OCI-LY1 (cell line): ENCODE measurements around the gene CIAPIN1.

Source experiments
- H2AFZ ChIP-seq: fragments of 200-600 bp; sonication (generic), shearing (Covaris generic); 2 replicates; pipeline ENCODE4 v1.6.0; 2014; ENCODE audit warnings: antibody characterized with exemption, mild to moderate bottlenecking, low read length
- H3F3A ChIP-seq: fragments of 200-600 bp; sonication (generic), shearing (Covaris generic); 2 replicates; pipeline ENCODE4 v1.6.0; 2014; ENCODE audit warnings: mild to moderate bottlenecking, antibody characterized with exemption, low read length, moderate library complexity; ENCODE audit not compliant: insufficient read depth
- H3K27ac ChIP-seq: fragments of 200-600 bp; sonication (generic); 2 replicates; pipeline ENCODE4 v1.5.1; 2014; ENCODE audit warnings: low read length, mixed run types, mild to moderate bottlenecking, low read depth; ENCODE audit not compliant: poor library complexity, severe bottlenecking
- H3K27me3 ChIP-seq: fragments of 200-600 bp; sonication (generic); 2 replicates; pipeline ENCODE4 v1.6.0; 2014; ENCODE audit warnings: antibody characterized with exemption, mild to moderate bottlenecking, low read length, moderate library complexity; ENCODE audit not compliant: insufficient read depth
- H3K36me3 ChIP-seq: fragments of 200-600 bp; sonication (generic); 2 replicates; pipeline ENCODE4 v1.6.1; 2014; ENCODE audit warnings: mild to moderate bottlenecking, antibody characterized with exemption, low read length, moderate library complexity, mixed read lengths; ENCODE audit not compliant: insufficient read depth
- H3K4me1 ChIP-seq: fragments of 200-600 bp; sonication (generic); 2 replicates; pipeline ENCODE4 v1.5.1; 2014; ENCODE audit warnings: mild to moderate bottlenecking, low read length, moderate library complexity; ENCODE audit not compliant: insufficient read depth, severe bottlenecking
- H3K4me2 ChIP-seq: fragments of 200-600 bp; sonication (generic), shearing (Covaris generic); 2 replicates; pipeline ENCODE4 v1.6.1; 2014; ENCODE audit warnings: low read length
- H3K4me3 ChIP-seq: fragments of 200-600 bp; sonication (generic); 2 replicates; pipeline ENCODE4 v1.5.1; 2014; ENCODE audit warnings: low read length, low read depth, mild to moderate bottlenecking, mixed read lengths; ENCODE audit not compliant: poor library complexity, severe bottlenecking
- H3K79me2 ChIP-seq: fragments of 200-600 bp; shearing (Covaris generic); 2 replicates; pipeline ENCODE4 v1.6.1; 2016; ENCODE audit warnings: mixed run types, low read length, mixed read lengths; ENCODE audit not compliant: insufficient read depth
- H3K9ac ChIP-seq: fragments of 200-600 bp; sonication (generic), shearing (Covaris generic); 2 replicates; pipeline ENCODE4 v1.6.1; 2014; ENCODE audit warnings: mild to moderate bottlenecking, low read length, mixed read lengths
- H3K9me2 ChIP-seq: fragments of 200-600 bp; sonication (generic), shearing (Covaris generic); 2 replicates; pipeline ENCODE4 v1.6.1; 2014; ENCODE audit warnings: low read depth, mild to moderate bottlenecking, low read length, mixed read lengths
- H3K9me3 ChIP-seq: fragments of 200-600 bp; shearing (Covaris generic); 2 replicates; pipeline ENCODE4 v1.6.1; 2014; ENCODE audit warnings: low read length, mixed read lengths
- H4K20me1 ChIP-seq: fragments of 200-600 bp; sonication (generic), shearing (Covaris generic); 2 replicates; pipeline ENCODE4 v1.6.0; 2016; ENCODE audit warnings: mild to moderate bottlenecking, low read length; ENCODE audit not compliant: insufficient read depth
- EZH2 ChIP-seq: fragments of 200-600 bp; sonication (generic), shearing (Covaris generic); IDR thresholded peaks from 2 replicates; pipeline ENCODE4 v1.8.0; 2017; ENCODE audit warnings: borderline replicate concordance, mixed run types, mild to moderate bottlenecking, antibody characterized with exemption, low read length, moderate library complexity, mixed read lengths
- TF ChIP-seq, protein P1 (sequence below): fragments of 200-600 bp; sonication (generic), shearing (Covaris generic); IDR thresholded peaks from 2 replicates; pipeline ENCODE4 v1.5.1; 2017; ENCODE audit warnings: mild to moderate bottlenecking, antibody characterized with exemption, low read length, moderate library complexity, mixed read lengths

Gene CIAPIN1

DNA sequence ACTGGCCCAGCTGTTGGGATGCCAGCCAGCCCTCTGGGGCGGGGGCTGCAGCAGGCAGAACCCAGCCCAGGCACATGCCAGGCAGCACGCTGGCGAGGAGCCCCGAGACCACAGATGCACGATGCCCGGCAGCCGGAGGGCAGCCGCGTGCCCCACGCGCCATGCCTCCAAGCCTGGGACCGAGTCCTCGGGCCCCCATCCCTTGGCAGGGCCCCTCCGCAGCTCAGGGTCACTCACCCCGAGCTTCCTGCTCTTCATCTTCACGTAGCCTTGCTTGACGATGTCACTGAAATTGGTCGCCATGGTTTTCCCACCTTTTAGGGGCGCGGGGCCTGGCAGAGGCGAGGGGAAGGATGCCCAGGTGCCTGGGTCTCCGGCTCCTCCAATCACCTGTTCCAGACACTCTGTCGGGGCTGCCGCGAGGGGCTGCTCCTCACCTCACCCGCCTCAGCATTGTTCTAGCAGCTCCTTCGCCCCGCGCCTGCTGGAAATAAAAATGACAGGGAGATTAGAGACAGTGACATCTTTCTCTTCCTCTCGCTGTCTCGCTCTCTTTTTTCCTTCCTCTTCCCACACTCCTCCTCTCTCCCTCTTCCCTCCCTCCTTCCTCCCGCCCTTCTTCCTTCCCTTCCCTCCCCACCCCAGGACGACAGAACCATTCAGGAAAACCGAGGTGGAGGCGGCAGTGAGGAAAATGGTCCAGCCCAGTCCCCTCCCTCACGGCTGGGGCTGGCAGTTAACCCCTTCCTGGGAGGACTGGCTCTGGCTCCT lies 32.2 kb upstream of the CIAPIN1 start:
- TF ChIP-seq, protein P1, sequence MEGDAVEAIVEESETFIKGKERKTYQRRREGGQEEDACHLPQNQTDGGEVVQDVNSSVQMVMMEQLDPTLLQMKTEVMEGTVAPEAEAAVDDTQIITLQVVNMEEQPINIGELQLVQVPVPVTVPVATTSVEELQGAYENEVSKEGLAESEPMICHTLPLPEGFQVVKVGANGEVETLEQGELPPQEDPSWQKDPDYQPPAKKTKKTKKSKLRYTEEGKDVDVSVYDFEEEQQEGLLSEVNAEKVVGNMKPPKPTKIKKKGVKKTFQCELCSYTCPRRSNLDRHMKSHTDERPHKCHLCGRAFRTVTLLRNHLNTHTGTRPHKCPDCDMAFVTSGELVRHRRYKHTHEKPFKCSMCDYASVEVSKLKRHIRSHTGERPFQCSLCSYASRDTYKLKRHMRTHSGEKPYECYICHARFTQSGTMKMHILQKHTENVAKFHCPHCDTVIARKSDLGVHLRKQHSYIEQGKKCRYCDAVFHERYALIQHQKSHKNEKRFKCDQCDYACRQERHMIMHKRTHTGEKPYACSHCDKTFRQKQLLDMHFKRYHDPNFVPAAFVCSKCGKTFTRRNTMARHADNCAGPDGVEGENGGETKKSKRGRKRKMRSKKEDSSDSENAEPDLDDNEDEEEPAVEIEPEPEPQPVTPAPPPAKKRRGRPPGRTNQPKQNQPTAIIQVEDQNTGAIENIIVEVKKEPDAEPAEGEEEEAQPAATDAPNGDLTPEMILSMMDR, result no peak
- no peak for TF ChIP-seq EZH2
- H3K27ac ChIP-seq, result no peak overlapping the region
- H3K9me2 ChIP-seq, result no peaks in the 10 kb centered on the region
- H4K20me1 ChIP-seq, result no peaks in the 10 kb centered on the region
- no peaks in the 10 kb centered on the region for H3F3A ChIP-seq
- no peak overlapping the region for H3K9ac ChIP-seq
- no peak overlapping the region for H3K4me3 ChIP-seq
- no peaks in the 10 kb centered on the region for H3K36me3 ChIP-seq
- no peaks in the 10 kb centered on the region for H3K79me2 ChIP-seq
- H3K4me2 ChIP-seq, result no peak overlapping the region; the same call in 1 of the 2 replicates
- no peak overlapping the region for H2AFZ ChIP-seq
- H3K9me3 ChIP-seq, result no peaks in the 10 kb centered on the region
- H3K27me3 ChIP-seq, result 0 out of 2 replicates have a peak, but pooled peaks cover 3% of the 10 kb centered on the region
- H3K4me1 ChIP-seq, result peaks cover 4% of the 10 kb centered on the region

DNA sequence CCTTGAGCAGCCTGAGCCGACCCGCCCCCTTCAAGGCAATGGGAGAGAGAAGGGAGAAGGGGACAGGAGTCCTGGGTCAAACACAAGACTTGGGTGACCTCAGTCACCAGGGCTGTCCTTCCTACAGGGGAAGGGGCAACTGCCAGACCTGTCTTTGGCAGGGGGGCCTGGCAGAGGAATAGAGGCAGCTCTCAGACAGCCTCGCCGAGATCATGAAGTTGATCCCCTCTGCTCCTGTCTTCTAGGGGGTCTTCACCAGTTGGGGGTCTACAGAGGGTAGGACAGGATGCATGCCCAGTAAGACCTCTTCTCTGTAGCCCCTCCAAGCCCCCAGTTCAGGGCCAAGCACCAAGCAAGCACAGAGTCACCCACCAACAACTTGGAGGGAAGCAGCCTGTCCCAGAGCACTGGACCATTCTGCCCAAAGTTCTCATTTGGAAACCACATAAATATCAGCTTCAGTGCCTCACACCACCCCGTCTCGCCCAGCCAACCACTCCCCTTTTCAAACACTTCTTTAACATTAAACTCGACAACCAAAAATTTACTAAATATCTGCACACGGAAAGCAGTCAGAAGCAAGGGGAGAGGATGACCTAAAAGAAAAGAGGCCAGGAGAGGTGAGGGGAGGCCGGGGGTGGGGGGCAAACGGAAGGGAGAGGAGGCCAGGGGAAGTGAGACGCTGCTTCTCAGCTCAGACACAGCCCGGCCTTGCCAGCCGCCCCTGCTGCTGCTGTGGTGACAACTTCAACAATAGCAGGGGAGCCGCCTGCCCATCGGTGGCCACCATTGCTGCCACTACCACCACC lies 31.4 kb upstream of the CIAPIN1 start:
- peaks cover 4% of the 10 kb centered on the region for H3K4me1 ChIP-seq
- no peaks in the 10 kb centered on the region for H3K9me3 ChIP-seq
- H4K20me1 ChIP-seq, result no peaks in the 10 kb centered on the region
- H3K9ac ChIP-seq, result no peak overlapping the region
- no peak overlapping the region for H3K4me2 ChIP-seq
- H3K27ac ChIP-seq, result no peak overlapping the region
- no peaks in the 10 kb centered on the region for H3K79me2 ChIP-seq
- 0 out of 2 replicates have a peak, but pooled peaks cover 3% of the 10 kb centered on the region for H3K27me3 ChIP-seq
- TF ChIP-seq, protein P1, result no peak
- no peak for TF ChIP-seq EZH2
- H2AFZ ChIP-seq, result no peak overlapping the region
- H3K4me3 ChIP-seq, result no peak overlapping the region
- H3K36me3 ChIP-seq, result no peaks in the 10 kb centered on the region
- no peaks in the 10 kb centered on the region for H3F3A ChIP-seq
- H3K9me2 ChIP-seq, result no peaks in the 10 kb centered on the region

DNA sequence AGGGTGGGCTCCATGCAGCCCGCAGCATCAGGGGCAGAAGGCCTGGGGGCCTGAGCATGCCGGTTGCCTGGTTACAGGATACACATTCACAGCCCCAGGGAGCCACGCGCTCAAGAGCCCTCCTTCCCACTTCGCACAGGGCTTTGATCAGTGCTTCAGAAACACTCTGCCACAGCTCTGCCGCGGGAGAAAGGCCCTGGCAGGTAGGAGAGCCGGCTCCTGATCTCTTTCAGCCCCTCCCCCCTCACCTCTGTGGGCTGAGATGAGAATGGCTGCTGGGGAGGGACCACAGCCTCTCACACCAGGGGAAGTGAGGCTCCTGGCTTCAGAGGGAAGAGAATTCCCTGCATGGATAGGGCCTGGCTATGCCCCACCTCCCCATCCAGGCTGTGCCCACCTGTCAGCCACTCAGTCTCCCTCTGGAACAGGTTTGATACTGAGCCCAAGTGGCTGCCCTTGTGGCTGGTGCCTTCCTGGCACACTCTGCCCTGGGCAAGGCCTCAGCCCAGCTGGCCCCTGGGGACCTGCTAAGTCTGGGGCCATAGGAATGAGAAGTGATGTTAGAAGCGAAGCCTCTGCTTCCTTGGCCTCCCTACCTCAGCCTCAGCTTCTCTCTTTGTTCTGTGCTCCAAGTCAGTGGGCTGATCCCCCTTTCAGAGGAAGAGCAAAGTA lies 30.5 kb upstream of the CIAPIN1 start:
- H3K27ac ChIP-seq, result no peak overlapping the region
- H2AFZ ChIP-seq, result no peak overlapping the region
- no peaks in the 10 kb centered on the region for H3K27me3 ChIP-seq
- no peaks in the 10 kb centered on the region for H3K9me3 ChIP-seq
- peaks cover 4% of the 10 kb centered on the region for H3K4me1 ChIP-seq
- no peaks in the 10 kb centered on the region for H3K9me2 ChIP-seq
- H3K9ac ChIP-seq, result no peak overlapping the region
- H4K20me1 ChIP-seq, result no peaks in the 10 kb centered on the region
- H3K4me3 ChIP-seq, result no peak overlapping the region
- no peaks in the 10 kb centered on the region for H3F3A ChIP-seq
- no peaks in the 10 kb centered on the region; the same call in 1 of the 2 replicates for H3K36me3 ChIP-seq
- no peak for TF ChIP-seq EZH2
- TF ChIP-seq, protein P1, result no peak
- H3K4me2 ChIP-seq, result no peak overlapping the region
- no peaks in the 10 kb centered on the region for H3K79me2 ChIP-seq
